Measurements from ENCODE around the gene CEACAM18.
"Not testable (repeated sequence)": the region's sequence is repeated elsewhere in the genome, so short reads cannot be mapped to it uniquely, and the experiment has no call there.

The CEACAM18 gene

DNA sequence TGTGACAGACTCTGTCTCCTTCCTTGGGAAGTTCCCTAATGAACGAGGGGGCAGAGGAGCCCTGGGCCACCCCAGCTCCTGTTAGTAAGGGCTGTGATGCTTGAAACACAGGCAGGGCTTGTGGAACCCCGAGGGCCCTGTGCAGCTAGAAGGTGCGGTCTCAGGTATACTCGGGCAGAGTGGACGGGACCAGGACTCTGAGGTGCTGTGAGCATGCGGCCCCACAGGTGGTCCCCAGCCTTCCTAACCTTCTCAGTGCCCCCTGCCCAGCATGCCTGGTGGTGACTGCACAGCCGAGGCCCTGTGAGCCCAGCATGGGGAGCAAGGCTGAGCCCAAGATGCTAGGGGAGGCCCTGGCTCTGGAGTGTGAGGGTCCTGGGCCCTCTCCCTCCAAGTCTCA, 16.1 kb upstream of the CEACAM18 start:
- Histone ChIP-seq H3K4me1 (ENCODE audit: control insufficient read depth, insufficient read depth, low read length, poor library complexity, severe bottlenecking) (no peaks in the 10 kb centered on the region), H3K9me3 (ENCODE audit: control insufficient read depth, low read length) (no peaks in the 10 kb centered on the region), H3K4me3 (ENCODE audit: extremely low read depth, insufficient read depth, low read length, poor library complexity, severe bottlenecking) (no peak overlapping the region), H3K36me3 (ENCODE audit: control insufficient read depth, insufficient read depth, low read length) (no peaks in the 10 kb centered on the region), H3K27ac (ENCODE audit: low read depth, low read length, severe bottlenecking) (no peak overlapping the region)
- 84 to 86% methylated on average over 2 to 5 of the region's 7 CpGs for WGBS, 2 experiments (ENCODE audit: insufficient coverage in 2 of 2)

DNA sequence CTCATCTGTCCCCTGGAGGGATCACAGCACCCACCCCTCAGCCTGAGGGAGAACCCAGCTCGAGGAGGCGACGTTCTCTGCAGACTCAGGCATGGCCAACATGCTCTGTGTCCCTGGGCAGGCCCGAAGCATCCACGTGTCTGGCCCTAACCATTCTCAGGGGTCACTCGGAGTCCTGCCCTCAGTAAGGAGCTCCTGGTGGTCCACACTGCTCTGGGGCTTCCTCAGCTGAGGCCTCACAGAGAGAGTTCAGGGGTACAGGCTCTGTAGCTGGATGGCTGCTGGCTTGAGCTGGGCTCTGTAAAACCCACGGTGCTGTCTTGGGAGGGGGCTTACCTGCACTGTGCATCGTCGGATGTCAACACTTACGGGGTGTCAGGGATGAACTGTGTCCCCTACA, 15.7 kb upstream of the CEACAM18 start:
- Histone ChIP-seq H3K4me3 (ENCODE audit: extremely low read depth, insufficient read depth, low read length, poor library complexity, severe bottlenecking) (no peak overlapping the region), H3K4me1 (ENCODE audit: control insufficient read depth, insufficient read depth, low read length, poor library complexity, severe bottlenecking) (no peaks in the 10 kb centered on the region), H3K36me3 (ENCODE audit: control insufficient read depth, insufficient read depth, low read length) (no peaks in the 10 kb centered on the region), H3K27ac (ENCODE audit: low read depth, low read length, severe bottlenecking) (no peak overlapping the region), H3K9me3 (ENCODE audit: control insufficient read depth, low read length) (no peaks in the 10 kb centered on the region)
- 87 to 94% methylated on average over 10 of the region's 10 CpGs for WGBS, 2 experiments (ENCODE audit: insufficient coverage in 2 of 2)

DNA sequence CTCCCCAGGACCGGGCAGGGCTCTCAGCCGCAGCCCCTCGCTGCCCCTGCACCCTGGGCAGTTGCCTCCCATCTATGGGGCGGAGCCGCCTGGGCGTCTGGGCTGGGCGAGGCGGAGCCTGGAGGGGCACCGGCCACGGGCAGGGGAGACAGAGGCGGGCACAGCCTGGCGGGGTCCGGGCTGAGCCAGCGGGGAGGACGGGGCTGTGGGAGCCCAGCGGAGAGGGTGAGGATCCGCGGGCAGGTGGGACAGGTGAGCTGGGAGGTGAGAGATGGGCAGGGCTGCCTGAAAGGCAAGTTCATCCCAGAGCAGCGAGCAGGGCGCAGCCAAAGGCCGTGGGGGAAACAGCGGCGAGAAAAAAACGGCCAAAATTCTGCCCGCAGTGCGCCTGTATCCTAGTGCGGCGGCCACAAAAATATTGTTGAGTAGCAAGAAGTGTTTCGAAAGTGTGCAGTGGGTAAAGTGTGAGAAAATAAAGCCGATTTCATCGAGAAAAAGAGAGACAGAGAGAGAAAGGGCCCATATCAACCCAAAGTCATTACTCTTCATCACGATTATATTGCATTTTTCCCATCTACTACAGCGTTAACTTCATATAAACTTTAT, 14.3 kb upstream of the CEACAM18 start:
- H3K9me3 ChIP-seq (ENCODE audit: control insufficient read depth, low read length); H3K36me3 ChIP-seq (ENCODE audit: control insufficient read depth, insufficient read depth, low read length); H3K4me3 ChIP-seq (ENCODE audit: extremely low read depth, insufficient read depth, low read length, poor library complexity, severe bottlenecking); H3K27ac ChIP-seq (ENCODE audit: low read depth, low read length, severe bottlenecking); H3K4me1 ChIP-seq (ENCODE audit: control insufficient read depth, insufficient read depth, low read length, poor library complexity, severe bottlenecking): not testable (repeated sequence)
- 38 to 45% methylated on average over 7 to 9 of the region's 33 CpGs for WGBS, 2 experiments (ENCODE audit: insufficient coverage in 2 of 2)

DNA sequence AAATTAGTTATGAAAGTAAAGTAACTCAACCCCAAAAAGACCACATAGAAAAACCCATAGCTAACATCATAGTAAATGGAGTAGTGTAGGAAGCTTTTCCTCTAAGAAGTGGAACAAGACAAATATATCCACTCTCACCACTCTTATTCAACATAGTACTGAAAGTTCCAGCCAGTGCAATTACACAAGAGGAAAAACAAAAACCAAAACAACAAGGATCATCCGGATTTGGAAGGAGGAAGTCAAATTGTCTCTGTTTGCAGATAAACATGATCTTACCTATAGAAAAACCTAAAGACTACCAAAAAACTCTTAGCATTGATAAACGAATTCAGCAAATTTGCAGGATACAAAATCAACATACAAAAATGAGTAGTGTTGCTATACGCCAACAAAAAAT, 11.6 kb upstream of the CEACAM18 start:
- H3K36me3 ChIP-seq (ENCODE audit: control insufficient read depth, insufficient read depth, low read length): no peaks in the 10 kb centered on the region
- no CpG with 5 or more reads among the region's 3 CpGs for WGBS, 2 experiments (ENCODE audit: insufficient coverage in 2 of 2)
- no peak overlapping the region for H3K27ac ChIP-seq (ENCODE audit: low read depth, low read length, severe bottlenecking)
- H3K4me1 ChIP-seq (ENCODE audit: control insufficient read depth, insufficient read depth, low read length, poor library complexity, severe bottlenecking): peaks cover 5% of the 10 kb centered on the region
- H3K4me3 ChIP-seq (ENCODE audit: extremely low read depth, insufficient read depth, low read length, poor library complexity, severe bottlenecking): no peak overlapping the region
- no peaks in the 10 kb centered on the region for H3K9me3 ChIP-seq (ENCODE audit: control insufficient read depth, low read length)

DNA sequence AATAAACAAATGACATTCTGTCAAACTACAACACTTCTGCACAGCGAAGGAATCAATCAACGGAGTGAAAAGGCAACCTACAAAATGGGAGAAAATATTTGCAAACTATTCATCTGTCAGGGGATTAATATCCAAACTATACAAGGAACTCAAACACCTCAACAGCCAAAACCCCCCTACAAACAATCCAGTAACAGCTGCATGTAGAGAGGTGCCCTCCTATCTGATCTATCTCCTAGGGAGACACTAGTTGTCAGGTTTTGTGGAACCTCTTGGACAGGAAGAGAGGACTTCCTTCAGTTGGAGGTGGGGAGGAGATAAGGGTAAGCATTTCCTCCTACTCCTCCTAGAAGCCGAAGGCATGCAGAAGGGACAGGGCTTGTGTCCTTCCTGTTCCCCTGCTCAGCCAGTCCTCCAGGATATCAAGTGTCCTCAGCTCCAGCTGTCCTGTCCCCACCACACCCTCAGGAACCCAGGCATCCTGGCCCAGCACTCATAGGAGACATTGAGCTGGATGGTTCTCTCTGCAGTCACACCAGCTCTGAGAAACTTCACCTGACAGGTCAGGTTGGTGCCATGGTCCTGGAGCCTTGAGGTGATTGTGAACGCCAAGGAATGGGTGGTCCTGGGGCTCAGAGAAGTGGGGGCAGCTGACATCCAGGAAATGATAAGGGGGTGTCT, 10.3 kb upstream of the CEACAM18 start:
- 78 to 80% methylated on average over 1 of the region's 4 CpGs for WGBS, 2 experiments (ENCODE audit: insufficient coverage in 2 of 2)
- H3K36me3 ChIP-seq (ENCODE audit: control insufficient read depth, insufficient read depth, low read length): no peaks in the 10 kb centered on the region
- H3K4me3 ChIP-seq (ENCODE audit: extremely low read depth, insufficient read depth, low read length, poor library complexity, severe bottlenecking): no peak overlapping the region
- peaks cover 5% of the 10 kb centered on the region for H3K4me1 ChIP-seq (ENCODE audit: control insufficient read depth, insufficient read depth, low read length, poor library complexity, severe bottlenecking)
- no peaks in the 10 kb centered on the region for H3K9me3 ChIP-seq (ENCODE audit: control insufficient read depth, low read length)
- H3K27ac ChIP-seq (ENCODE audit: low read depth, low read length, severe bottlenecking): no peak overlapping the region

DNA sequence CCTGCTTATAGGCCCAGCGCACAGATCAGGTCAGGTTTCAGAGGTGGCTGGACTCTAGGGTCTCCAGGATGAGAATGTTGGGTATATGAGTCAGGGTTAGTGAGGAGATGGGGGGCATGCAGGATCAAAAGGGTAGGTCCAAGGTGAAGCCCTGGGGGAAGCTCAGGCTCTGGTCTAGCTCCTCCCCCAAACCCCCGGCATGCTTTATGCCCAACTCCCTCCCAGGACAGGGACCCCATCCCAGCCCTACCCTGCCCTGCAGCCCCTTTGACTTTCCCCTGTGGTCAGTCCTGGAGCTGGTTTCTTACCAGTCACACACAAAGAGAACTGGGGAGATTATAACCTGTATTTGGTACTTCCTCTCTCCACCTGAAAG, 9.8 kb upstream of the CEACAM18 start:
- 83 to 88% methylated on average over 1 to 2 of the region's 2 CpGs for WGBS, 2 experiments (ENCODE audit: insufficient coverage in 2 of 2)
- no peaks in the 10 kb centered on the region for H3K36me3 ChIP-seq (ENCODE audit: control insufficient read depth, insufficient read depth, low read length)
- H3K4me1 ChIP-seq (ENCODE audit: control insufficient read depth, insufficient read depth, low read length, poor library complexity, severe bottlenecking): peaks cover 5% of the 10 kb centered on the region
- no peaks in the 10 kb centered on the region for H3K9me3 ChIP-seq (ENCODE audit: control insufficient read depth, low read length)
- H3K4me3 ChIP-seq (ENCODE audit: extremely low read depth, insufficient read depth, low read length, poor library complexity, severe bottlenecking): no peak overlapping the region
- H3K27ac ChIP-seq (ENCODE audit: low read depth, low read length, severe bottlenecking): no peak overlapping the region

DNA sequence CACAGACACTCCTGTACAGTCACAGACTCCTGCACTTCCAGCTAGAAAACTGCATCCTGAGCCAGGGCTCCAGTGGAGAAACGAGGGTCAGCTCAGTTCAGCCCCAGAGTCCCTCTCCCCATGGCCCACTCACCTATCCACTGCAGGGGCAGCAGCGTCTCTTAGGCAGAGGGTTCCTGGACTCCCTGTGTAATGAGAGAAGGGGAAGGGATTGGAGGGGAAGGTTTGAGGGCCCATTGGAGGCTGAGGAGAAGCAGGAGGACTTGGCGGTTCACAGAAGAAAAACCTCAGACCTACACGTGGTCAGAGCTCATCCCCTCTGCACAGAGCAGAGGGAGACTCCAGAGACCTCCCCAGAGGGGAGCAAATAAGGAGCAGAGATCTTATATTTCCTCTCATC, 9.2 kb upstream of the CEACAM18 start:
- Histone ChIP-seq H3K36me3 (ENCODE audit: control insufficient read depth, insufficient read depth, low read length) (no peaks in the 10 kb centered on the region), H3K4me3 (ENCODE audit: extremely low read depth, insufficient read depth, low read length, poor library complexity, severe bottlenecking) (no peak overlapping the region), H3K27ac (ENCODE audit: low read depth, low read length, severe bottlenecking) (no peak overlapping the region), H3K4me1 (ENCODE audit: control insufficient read depth, insufficient read depth, low read length, poor library complexity, severe bottlenecking) (peaks cover 5% of the 10 kb centered on the region), H3K9me3 (ENCODE audit: control insufficient read depth, low read length) (no peaks in the 10 kb centered on the region)
- 20 to 50% methylated on average over 1 to 3 of the region's 4 CpGs for WGBS, 2 experiments (ENCODE audit: insufficient coverage in 2 of 2)

DNA sequence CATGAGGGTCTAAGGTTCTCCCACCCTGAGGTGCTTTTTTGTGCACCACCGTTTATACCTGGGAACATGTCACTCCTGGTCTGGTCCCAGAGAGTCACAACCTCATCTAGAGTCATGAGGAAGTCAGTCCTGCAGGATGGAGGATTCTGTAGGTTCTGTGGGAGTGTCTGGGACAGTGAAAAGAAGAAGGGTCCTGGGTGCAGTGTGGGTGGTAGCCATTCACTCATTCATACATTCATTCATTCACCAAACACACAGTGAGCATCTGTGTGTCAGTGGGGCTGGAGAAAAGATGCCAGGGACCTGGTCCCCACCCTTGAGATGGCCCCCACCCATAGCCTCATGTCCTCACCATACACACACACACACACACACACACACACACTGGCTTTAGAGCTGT, 8.7 kb upstream of the CEACAM18 start:
- no peak overlapping the region for H3K4me3 ChIP-seq (ENCODE audit: extremely low read depth, insufficient read depth, low read length, poor library complexity, severe bottlenecking)
- H3K27ac ChIP-seq (ENCODE audit: low read depth, low read length, severe bottlenecking): no peak overlapping the region
- H3K4me1 ChIP-seq (ENCODE audit: control insufficient read depth, insufficient read depth, low read length, poor library complexity, severe bottlenecking): peaks cover 5% of the 10 kb centered on the region
- no peaks in the 10 kb centered on the region for H3K36me3 ChIP-seq (ENCODE audit: control insufficient read depth, insufficient read depth, low read length)
- WGBS, 2 experiments (ENCODE audit: insufficient coverage in 2 of 2): 80% methylated on average over 1 of the region's 1 CpG
- H3K9me3 ChIP-seq (ENCODE audit: control insufficient read depth, low read length): no peaks in the 10 kb centered on the region

DNA sequence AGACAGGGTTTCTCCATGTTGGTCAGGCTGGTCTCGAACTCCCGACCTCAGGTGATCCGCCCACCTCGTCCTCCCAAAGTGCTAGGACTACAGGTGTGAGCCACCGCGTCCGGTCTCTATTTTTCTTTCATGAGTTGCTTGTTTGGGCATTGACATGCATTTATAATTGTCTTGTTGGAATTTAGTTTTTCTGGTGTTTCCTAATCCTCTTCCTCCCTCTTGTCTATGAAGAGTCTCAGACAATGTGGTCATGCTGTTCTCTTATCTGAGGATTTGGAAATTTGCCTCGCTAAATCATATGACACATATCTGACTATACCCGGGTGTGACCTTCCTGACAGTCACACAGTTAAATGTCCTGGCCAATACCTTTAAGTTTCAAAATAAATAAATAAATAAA, 7.4 kb upstream of the CEACAM18 start:
- Histone ChIP-seq H3K9me3 (ENCODE audit: control insufficient read depth, low read length) (no peaks in the 10 kb centered on the region), H3K27ac (ENCODE audit: low read depth, low read length, severe bottlenecking) (no peak overlapping the region), H3K36me3 (ENCODE audit: control insufficient read depth, insufficient read depth, low read length) (no peaks in the 10 kb centered on the region), H3K4me3 (ENCODE audit: extremely low read depth, insufficient read depth, low read length, poor library complexity, severe bottlenecking) (no peak overlapping the region), H3K4me1 (ENCODE audit: control insufficient read depth, insufficient read depth, low read length, poor library complexity, severe bottlenecking) (peaks cover 5% of the 10 kb centered on the region)
- 85 to 92% methylated on average over 8 of the region's 9 CpGs for WGBS, 2 experiments (ENCODE audit: insufficient coverage in 2 of 2)

DNA sequence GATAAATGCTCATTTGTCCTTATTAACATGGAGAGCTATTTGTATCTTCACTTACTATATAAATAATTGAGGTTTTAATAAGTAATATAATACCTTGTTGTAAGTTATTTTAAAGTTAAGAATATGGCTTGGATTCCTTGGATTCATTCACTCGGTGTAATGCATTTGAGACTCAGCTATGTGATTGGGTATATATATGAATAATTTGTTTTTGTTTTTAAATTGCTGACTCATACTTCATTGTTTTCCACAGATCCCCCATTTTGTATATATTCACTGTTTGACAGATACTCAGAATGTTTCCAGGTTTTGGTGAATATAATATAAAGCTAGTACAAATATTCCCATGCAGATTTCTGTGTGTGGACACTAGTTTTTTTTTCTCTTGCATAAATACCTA, 6.8 kb upstream of the CEACAM18 start:
- Histone ChIP-seq H3K36me3 (ENCODE audit: control insufficient read depth, insufficient read depth, low read length) (no peaks in the 10 kb centered on the region), H3K9me3 (ENCODE audit: control insufficient read depth, low read length) (no peaks in the 10 kb centered on the region), H3K4me1 (ENCODE audit: control insufficient read depth, insufficient read depth, low read length, poor library complexity, severe bottlenecking) (peaks cover 5% of the 10 kb centered on the region), H3K4me3 (ENCODE audit: extremely low read depth, insufficient read depth, low read length, poor library complexity, severe bottlenecking) (no peak overlapping the region), H3K27ac (ENCODE audit: low read depth, low read length, severe bottlenecking) (no peak overlapping the region)
- no CpG with 5 or more reads among the region's 1 CpG for WGBS, 2 experiments (ENCODE audit: insufficient coverage in 2 of 2)

DNA sequence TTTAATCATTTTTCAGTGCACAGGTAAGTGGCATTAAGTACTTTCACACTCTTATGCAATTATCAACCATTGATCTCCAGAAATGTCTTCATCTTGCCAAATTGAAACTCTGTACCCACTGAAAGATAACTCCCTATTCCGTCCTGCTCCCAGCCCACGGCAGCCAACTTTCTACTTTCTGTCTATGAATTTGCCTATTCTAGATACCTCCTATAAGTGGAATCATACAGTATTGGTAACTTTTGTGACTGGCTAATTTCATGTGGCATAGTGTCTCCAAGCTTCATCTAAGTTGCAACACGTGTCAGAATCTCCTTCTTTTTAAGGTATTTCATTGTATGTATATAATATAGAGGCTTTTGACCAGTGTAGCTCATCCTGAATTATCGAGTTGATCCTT, 5.7 kb upstream of the CEACAM18 start:
- Histone ChIP-seq H3K36me3 (ENCODE audit: control insufficient read depth, insufficient read depth, low read length) (no peaks in the 10 kb centered on the region), H3K9me3 (ENCODE audit: control insufficient read depth, low read length) (no peaks in the 10 kb centered on the region), H3K4me1 (ENCODE audit: control insufficient read depth, insufficient read depth, low read length, poor library complexity, severe bottlenecking) (peaks cover 5% of the 10 kb centered on the region), H3K27ac (ENCODE audit: low read depth, low read length, severe bottlenecking) (no peak overlapping the region), H3K4me3 (ENCODE audit: extremely low read depth, insufficient read depth, low read length, poor library complexity, severe bottlenecking) (no peak overlapping the region)
- 34% methylated on average over 2 of the region's 4 CpGs; no CpG with 5 or more reads in 1 of the 2 experiments for WGBS, 2 experiments (ENCODE audit: insufficient coverage in 2 of 2)

All from mesodermal cell (in vitro differentiated cells).